K562 (cell line): Measurements from ENCODE around the gene WDR45B. TPM values are rescaled to one million over a fixed set of nuclear protein-coding genes. Genes with fewer than 3 reads are reported as not detected.

Source experiments
- ATAC-seq: fragments of 200-7000 bp; cut with Tn5 transposase; 3 replicates; pipeline ENCODE4 v1.9.1; 2020; ENCODE audit warnings: moderate library complexity
- BruUV-seq: library from RNA; stranded (reverse); fragments of 400-500 nt; replicated peaks from 2 replicates; lab custom pipeline; 2021; lab: Mats Ljungman, UMichigan
- CTCF ChIA-PET: fragments of 300-600 bp; formaldehyde crosslinking; extraction: SDS; loops from one replicate; lab custom pipeline; 2021; ENCODE audit warnings: low intra/inter-chr PET ratio; lab: Yijun Ruan, JAX
- POLR2A ChIA-PET: fragments of 300-600, 350-650 bp; sonication (Branson Sonifier 250); formaldehyde crosslinking; extraction: SDS; loops from one replicate; lab custom pipeline; 2021; ENCODE audit warnings: antibody characterized with exemption, inconsistent platforms; lab: Yijun Ruan, JAX
- DNase-seq, 4 experiments: peaks; one replicate each; pipeline versions ENCODE4 v3.0.0 to v3.0.0-alpha.2; 2011 to 2018; ENCODE audit warnings: low spot score in 3 of 4, mixed read lengths in 3 of 4; ENCODE audit errors: extremely low read depth in 1 of 4
- FAIRE-seq: peaks from 2 replicates; lab custom pipeline; 2011; peaks lifted over from hg19 to GRCh38; lab: Jason Lieb, UNC
- H2AFZ ChIP-seq: 2 replicates; pipeline ENCODE4 v1.6.0; 2011; ENCODE audit warnings: low read depth, low read length, control low read depth, inconsistent platforms
- H3K27ac ChIP-seq: fragments of 200-600 bp; 3 replicates; pipeline ENCODE4 v1.8.0; 2011; ENCODE audit warnings: low read depth, mild to moderate bottlenecking, control low read depth, inconsistent platforms, low read length, moderate library complexity, mixed read lengths; ENCODE audit errors: extremely low read depth
- H3K27me3 ChIP-seq, 2 experiments: fragments of 300-600 bp in 1 of 2; 2 replicates in 1 of 2; 3 replicates in 1 of 2; pipeline versions ENCODE4 v1.6.0 to v1.8.0; 2011; ENCODE audit warnings: inconsistent platforms in 2 of 2, low read length in 2 of 2, mild to moderate bottlenecking in 1 of 2, mixed read lengths in 1 of 2, moderate library complexity in 1 of 2; ENCODE audit not compliant: control insufficient read depth in 2 of 2, insufficient read depth in 2 of 2
- H3K36me3 ChIP-seq: fragments of 300-600 bp; 3 replicates; pipeline ENCODE4 v1.8.0; 2011; ENCODE audit warnings: mild to moderate bottlenecking, low read length, inconsistent platforms; ENCODE audit not compliant: control insufficient read depth, insufficient read depth
- H3K4me1 ChIP-seq, 2 experiments: fragments of 200-600 bp in 1 of 2; replicated peaks in 1 of 2; 2 replicates in 1 of 2; 3 replicates in 1 of 2; pipeline versions ENCODE4 v1.5.1 to v1.8.0; 2011; ENCODE audit warnings: inconsistent platforms in 2 of 2, low read length in 2 of 2, mild to moderate bottlenecking in 1 of 2, mixed read lengths in 1 of 2, moderate library complexity in 1 of 2; ENCODE audit not compliant: control insufficient read depth in 2 of 2, insufficient read depth in 2 of 2
- H3K4me2 ChIP-seq: 2 replicates; pipeline ENCODE4 v1.6.1; 2011; ENCODE audit warnings: low read length, control low read depth, inconsistent platforms, mixed read lengths; ENCODE audit not compliant: insufficient read depth
- H3K4me3 ChIP-seq: fragments of 200-600 bp; sonication (generic), shearing (Covaris generic); 2 replicates; pipeline ENCODE4 v1.5.1; 2016; ENCODE audit warnings: control low read depth, inconsistent platforms
- H3K79me2 ChIP-seq: fragments of 200-600 bp; 3 replicates; pipeline ENCODE4 v1.8.0; 2011; ENCODE audit warnings: low read length, inconsistent platforms; ENCODE audit not compliant: control insufficient read depth, insufficient read depth
- H3K9ac ChIP-seq, 2 experiments: 2 replicates each; pipeline versions ENCODE4 v1.6.0 to v1.6.1; 2011; ENCODE audit warnings: low read depth in 2 of 2, low read length in 2 of 2, control low read depth in 1 of 2, inconsistent platforms in 1 of 2, mild to moderate bottlenecking in 1 of 2, mixed read lengths in 1 of 2; ENCODE audit not compliant: insufficient read depth in 1 of 2
- H3K9me1 ChIP-seq: one replicate; pipeline ENCODE4 v1.6.0; 2011; ENCODE audit warnings: inconsistent platforms, mild to moderate bottlenecking, low read length, moderate library complexity; ENCODE audit not compliant: control insufficient read depth, insufficient read depth
- H3K9me3 ChIP-seq: replicated peaks from 2 replicates; pipeline ENCODE4 v1.5.1; 2011; ENCODE audit warnings: low read depth, low read length, inconsistent platforms; ENCODE audit not compliant: control insufficient read depth, insufficient read depth
- H4K20me1 ChIP-seq: replicated peaks from 2 replicates; pipeline ENCODE4 v1.6.1; 2011; ENCODE audit warnings: low read length, inconsistent platforms, mixed read lengths; ENCODE audit not compliant: control insufficient read depth, insufficient read depth
- POLR2G ChIP-seq: fragments of 200-400 bp; formaldehyde crosslinking; IDR thresholded peaks from 2 replicates; pipeline ENCODE4 v1.6.1; 2017; ENCODE audit warnings: low read depth, mild to moderate bottlenecking, antibody characterized with exemption, low read length, moderate library complexity
- RBFOX2 ChIP-seq: fragments of 200-400 bp; formaldehyde crosslinking; IDR thresholded peaks from 2 replicates; pipeline ENCODE4 v1.6.1; 2017; ENCODE audit warnings: low read depth, mild to moderate bottlenecking, low read length, moderate library complexity
- RBM22 ChIP-seq: fragments of 200-400 bp; formaldehyde crosslinking; IDR thresholded peaks from 2 replicates; pipeline ENCODE4 v1.6.1; 2018; ENCODE audit warnings: low read length, low read depth; ENCODE audit not compliant: poor library complexity, severe bottlenecking
- RFX1 ChIP-seq: fragments of 450-650 bp; IDR thresholded peaks from 2 replicates; pipeline ENCODE4 v1.6.1; 2016; ENCODE audit warnings: mild to moderate bottlenecking, moderate library complexity
- TRIM28 ChIP-seq: fragments of 450-650 bp; IDR thresholded peaks from 2 replicates; pipeline ENCODE4 v1.6.1; 2017
- ZNF384 ChIP-seq: IDR thresholded peaks from 2 replicates; pipeline ENCODE4 v1.6.1; 2012; ENCODE audit warnings: low read depth, low read length, improper control_type of control experiment
- WGBS: fragments of 100-300 bp; shearing (Covaris generic); methylation state at CpG from one replicate; pipeline ENCODE4 v1.1.6; 2016; ENCODE audit warnings: low coverage, mixed read lengths; ENCODE audit not compliant: insufficient coverage; ENCODE audit errors: missing lambda C conversion rate; 5-methylcytosine and 5-hydroxymethylcytosine counted together
- in situ Hi-C: fragments of 300-500 bp; cut with MboI; formaldehyde crosslinking; loops from 4 replicates; pipeline ENCODE4 v1.15.0; 2018; ENCODE audit warnings: inconsistent platforms, mixed read lengths
- intact Hi-C: fragments of 100-400 bp; cut with micrococcal nuclease; formaldehyde crosslinking; loops from 2 replicates; pipeline ENCODE4 v1.14.2; 2022
- polyA plus RNA-seq, 8 experiments: library from polyadenylated mRNA; depleted of rRNA in 4 of 8; stranded (reverse) in 5 of 8; unstranded in 3 of 8; fragments of >200 nt; fragmentation: Nextera tagmentation in 2 of 8; fragmentation: Illumina TruSeq in 1 of 8; extraction: Ambion mirVana in 2 of 8; extraction: Trizol in 1 of 8; gene quantifications; 2 replicates each; pipeline versions ENCODE4 v1.2.1 to v1.2.3, GENCODE V29; 2011 to 2014; ENCODE audit warnings: inconsistent platforms in 1 of 8, missing spikeins in 1 of 8
- total RNA-seq, 7 experiments: library from RNA; depleted of rRNA in 6 of 7; stranded (reverse); fragments of >200 nt in 6 of 7; fragmentation: Illumina TruSeq in 2 of 7; extraction: Trizol in 2 of 7; gene quantifications; 2 replicates each; pipeline versions ENCODE4 v1.2.1 to v1.2.3, GENCODE V29; 2011 to 2021; ENCODE audit warnings: low replicate concordance in 1 of 7
- TF ChIP-seq, protein P1 (sequence below), 2 experiments: fragments of 450-650 bp; IDR thresholded peaks; 2 replicates each; pipeline ENCODE4 v1.6.1; 2016

Gene WDR45B
- total and polyA plus RNA-seq, 9 of the 15 experiments (the other 6 are each of a cell fraction or from before 2014, with no cell fraction given) = 0.72 to 74.4 (median 35.9) TPM

- TF ChIP-seq, protein P1, sequence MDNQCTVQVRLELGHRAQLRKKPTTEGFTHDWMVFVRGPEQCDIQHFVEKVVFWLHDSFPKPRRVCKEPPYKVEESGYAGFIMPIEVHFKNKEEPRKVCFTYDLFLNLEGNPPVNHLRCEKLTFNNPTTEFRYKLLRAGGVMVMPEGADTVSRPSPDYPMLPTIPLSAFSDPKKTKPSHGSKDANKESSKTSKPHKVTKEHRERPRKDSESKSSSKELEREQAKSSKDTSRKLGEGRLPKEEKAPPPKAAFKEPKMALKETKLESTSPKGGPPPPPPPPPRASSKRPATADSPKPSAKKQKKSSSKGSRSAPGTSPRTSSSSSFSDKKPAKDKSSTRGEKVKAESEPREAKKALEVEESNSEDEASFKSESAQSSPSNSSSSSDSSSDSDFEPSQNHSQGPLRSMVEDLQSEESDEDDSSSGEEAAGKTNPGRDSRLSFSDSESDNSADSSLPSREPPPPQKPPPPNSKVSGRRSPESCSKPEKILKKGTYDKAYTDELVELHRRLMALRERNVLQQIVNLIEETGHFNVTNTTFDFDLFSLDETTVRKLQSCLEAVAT (IDR thresholded peaks at IDR 0.05) = no peak
- TF ChIP-seq POLR2G (peak; percentile 48; the same call in 1 of the 2 replicates), RBFOX2 (0 out of 2 replicates have a peak, but pooled peaks have one; percentile 19), RBM22 (peak; percentile 68), RFX1 (no peak), ZNF384 (no peak), TRIM28 (no peak)
- 97% methylated on average over 21 of the region's 21 CpGs for WGBS
- Histone ChIP-seq H3K9ac (no peak overlapping the region; a peak in 1 of 4 replicates), H3K4me1 (peaks cover 0 to 4% of the 10 kb centered on the region in 2 experiments; a peak in 1 of 5 replicates), H3K27ac (no peak overlapping the region), H2AFZ (no peak overlapping the region), H3K9me1 (no peaks in the 10 kb centered on the region), H3K79me2 (peaks cover 19% of the 10 kb centered on the region), H3K4me3 (no peak overlapping the region), H4K20me1 (no peaks in the 10 kb centered on the region), H3K9me3 (no peaks in the 10 kb centered on the region), H3K27me3 (no peaks in the 10 kb centered on the region), H3K36me3 (peaks cover 86% of the 10 kb centered on the region), H3K4me2 (no peak overlapping the region)
- in situ Hi-C loops (no loop called here), intact Hi-C loops (no loop called here)
- no peak for ATAC-seq
- POLR2A ChIA-PET = interaction anchor here (2.1 kb wide), 1 partner anchor 10 kb away, joined by 6 read pairs; no protein-coding TSS in a partner anchor
- FAIRE-seq = no peak
- CTCF ChIA-PET = no interaction called here
- no peak for DNase-seq
- BruUV-seq = no TSS peak
These were observed 20.8 kb downstream of the WDR45B start for GRCh38 chr17:82627405-82627804.
